LoVo (cell line): Measurements from ENCODE around the gene SUCNR1.
A peak's percentile ranks its signal among the peaks of the same experiment; 100 is the strongest.
"Not testable (repeated sequence)": the region's sequence is repeated elsewhere in the genome, so short reads cannot be mapped to it uniquely, and the experiment has no call there.

Experiments
- DNase-seq: peaks from one replicate; pipeline ENCODE4 v3.0.0-alpha.2; 2016; ENCODE audit warnings: low spot score

Gene SUCNR1

GRCh38 chr3:151873398-151873797 lies at the start of gene SUCNR1:
SUCNR1 (plus strand) TSS chr3:151873643; CDS start chr3:151879893, 6,250 bp downstream.
- no peak for DNase-seq

- no peak for DNase-seq
Observed at GRCh38 chr3:151827816-151828215, 45.6 kb upstream of the SUCNR1 start.

- no peak for DNase-seq
Observed at GRCh38 chr3:151835751-151836525, 37.5 kb upstream of the SUCNR1 start.

GRCh38 chr3:151837057-151837456 lies 36.4 kb upstream of the SUCNR1 start:
- peak; percentile 75 for DNase-seq

- DNase-seq = peak; percentile 80
Observed at GRCh38 chr3:151838574-151839312, 34.7 kb upstream of the SUCNR1 start.

- no peak for DNase-seq
Observed at GRCh38 chr3:151839313-151839631, 34.2 kb upstream of the SUCNR1 start.

- no peak for DNase-seq
Observed at GRCh38 chr3:151841801-151842200, 31.6 kb upstream of the SUCNR1 start.

GRCh38 chr3:151843275-151843674 lies 30.2 kb upstream of the SUCNR1 start:
- no peak for DNase-seq

GRCh38 chr3:151845306-151845905 lies 28.0 kb upstream of the SUCNR1 start:
- DNase-seq = no peak

- not testable (repeated sequence) for DNase-seq
Observed at GRCh38 chr3:151850065-151850464, 23.4 kb upstream of the SUCNR1 start.

- no peak for DNase-seq
Observed at GRCh38 chr3:151852074-151852811, 21.2 kb upstream of the SUCNR1 start.

- no peak for DNase-seq
Observed at GRCh38 chr3:151856118-151856517, 17.3 kb upstream of the SUCNR1 start.

GRCh38 chr3:151856641-151857040 lies 16.8 kb upstream of the SUCNR1 start:
- no peak for DNase-seq

- no peak for DNase-seq
Observed at GRCh38 chr3:151859233-151859673, 14.2 kb upstream of the SUCNR1 start.

GRCh38 chr3:151859905-151860304 lies 13.5 kb upstream of the SUCNR1 start:
- DNase-seq = no peak

- DNase-seq = no peak
Observed at GRCh38 chr3:151863611-151864010, 9.8 kb upstream of the SUCNR1 start.

GRCh38 chr3:151864423-151865101 lies 8.9 kb upstream of the SUCNR1 start:
- no peak for DNase-seq

- no peak for DNase-seq
Observed at GRCh38 chr3:151866711-151867410, 6.6 kb upstream of the SUCNR1 start.

- no peak for DNase-seq
Observed at GRCh38 chr3:151867666-151868065, 5.8 kb upstream of the SUCNR1 start.

- no peak for DNase-seq
Observed at GRCh38 chr3:151869181-151869580, 4.3 kb upstream of the SUCNR1 start.
